ENCODE measurements around the gene HDGFL1. TPM values are rescaled to one million over a fixed set of nuclear protein-coding genes. Genes with fewer than 3 reads are reported as not detected.

Gene HDGFL1
- total and polyA plus RNA-seq, 5 donors, result not detected

DNA sequence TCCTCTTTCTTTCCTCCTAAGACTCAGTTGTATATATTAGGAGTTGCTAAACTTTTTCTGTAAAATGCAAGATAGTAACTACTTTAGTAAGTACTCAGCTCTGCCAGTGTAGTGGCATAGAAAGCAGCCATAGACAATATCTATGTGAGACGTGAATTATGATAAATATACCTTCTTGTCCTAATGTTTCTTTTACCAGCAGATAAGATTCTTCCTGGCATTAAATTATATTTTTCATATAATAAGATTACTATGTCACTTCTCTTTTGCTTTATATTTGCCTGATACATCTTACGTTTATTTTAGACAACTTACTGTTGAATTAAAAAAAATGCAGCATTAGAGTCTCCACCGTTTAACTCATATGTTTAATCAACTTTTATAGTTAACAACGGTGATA lies 51.7 kb downstream of the HDGFL1 start:
- intact Hi-C loops (cut with DNase I), result no loop called here
- 64% methylated on average over 4 of the region's 4 CpGs for WGBS
- no peaks in the 10 kb centered on the region for H3K4me1 ChIP-seq (ENCODE audit: control insufficient read depth, insufficient read depth, low read length)
- ATAC-seq, result no peak
- no peak overlapping the region for H3K27ac ChIP-seq (ENCODE audit: low read length)
- no peaks in the 10 kb centered on the region for H3K27me3 ChIP-seq (ENCODE audit: control insufficient read depth, insufficient read depth)
- no peaks in the 10 kb centered on the region for H3K9me3 ChIP-seq (ENCODE audit: control insufficient read depth, low read length)
- H3K4me3 ChIP-seq (ENCODE audit: low read length), result no peak overlapping the region
- no peak for DNase-seq
